H1 (cell line): Measurements from ENCODE around the gene VWA5B2. TPM values are rescaled to one million over a fixed set of nuclear protein-coding genes. Genes with fewer than 3 reads are reported as not detected.

Source experiments
- ASH2L ChIP-seq: fragments of 200-600, 300-600 bp; sonication (generic); IDR thresholded peaks from one replicate; pipeline ENCODE4 v1.7.1; 2017; ENCODE audit warnings: low read length
- ATF3 ChIP-seq: IDR thresholded peaks from 2 replicates; pipeline ENCODE4 v1.6.1; 2011; ENCODE audit warnings: low read depth, mild to moderate bottlenecking, low read length; ENCODE audit not compliant: insufficient read depth
- BACH1 ChIP-seq: IDR thresholded peaks from 2 replicates; pipeline ENCODE4 v1.6.1; 2012; ENCODE audit warnings: low read length, improper control_type of control experiment
- CBX5 ChIP-seq: fragments of 300-800, 300-1000 bp; sonication (generic); IDR thresholded peaks from 2 replicates; pipeline ENCODE4 v1.7.1; 2016; ENCODE audit warnings: antibody characterized with exemption, low read length, low read depth
- CTBP2 ChIP-seq: IDR thresholded peaks from 2 replicates; pipeline ENCODE4 v1.7.0; 2011; ENCODE audit warnings: borderline replicate concordance, mild to moderate bottlenecking, moderate library complexity, mixed read lengths, low read length; ENCODE audit not compliant: insufficient read depth, insufficient read length
- CTCF ChIP-seq, 3 experiments: IDR thresholded peaks; 1 replicate in 2 of 3; 2 replicates in 1 of 3; pipeline versions ENCODE4 v1.5.1 to v1.6.1; 2011; ENCODE audit warnings: low read length in 3 of 3, mild to moderate bottlenecking in 3 of 3, inconsistent platforms in 2 of 3, low read depth in 1 of 3, moderate library complexity in 1 of 3; ENCODE audit not compliant: insufficient read depth in 1 of 3; ENCODE audit errors: control extremely low read depth in 1 of 3
- EGR1 ChIP-seq: IDR thresholded peaks from 2 replicates; pipeline ENCODE4 v1.6.1; 2011; ENCODE audit warnings: low read depth, low read length, borderline replicate concordance
- GABPA ChIP-seq: IDR thresholded peaks from 2 replicates; pipeline ENCODE4 v1.6.1; 2011; ENCODE audit warnings: mild to moderate bottlenecking, low read length, moderate library complexity, borderline replicate concordance; ENCODE audit not compliant: insufficient read depth
- GTF2F1 ChIP-seq: IDR thresholded peaks from 2 replicates; pipeline ENCODE4 v1.6.1; 2012; ENCODE audit warnings: low read depth, low read length, improper control_type of control experiment, borderline replicate concordance
- HDAC6 ChIP-seq: IDR thresholded peaks from one replicate; pipeline ENCODE4 v1.7.1; 2012; ENCODE audit warnings: low read depth, mild to moderate bottlenecking, inconsistent platforms, low read length, moderate library complexity
- JUN ChIP-seq: IDR thresholded peaks from 2 replicates; pipeline ENCODE4 v1.6.1; 2011; ENCODE audit warnings: low read depth, mild to moderate bottlenecking, improper control_type of control experiment, low read length
- PHF8 ChIP-seq: fragments of 200-600 bp; sonication (generic); conservative IDR thresholded peaks from 2 replicates; pipeline ENCODE4 v1.7.1; 2012; ENCODE audit warnings: low read depth, mild to moderate bottlenecking, inconsistent platforms, low read length, moderate library complexity
- POLR2AphosphoS5 ChIP-seq: IDR thresholded peaks from 2 replicates; pipeline ENCODE4 v1.6.1; 2011; ENCODE audit warnings: low read depth, low read length
- SUZ12 ChIP-seq: fragments of 200-600 bp; sonication (generic); IDR thresholded peaks from 2 replicates; pipeline ENCODE4 v1.6.1; 2012; ENCODE audit warnings: mild to moderate bottlenecking, inconsistent platforms, low read length, moderate library complexity, mixed read lengths
- TAF1 ChIP-seq: IDR thresholded peaks from 2 replicates; pipeline ENCODE4 v1.6.1; 2011; ENCODE audit warnings: mild to moderate bottlenecking, low read depth, low read length
- ZNF274 ChIP-seq: IDR thresholded peaks from 2 replicates; pipeline ENCODE4 v1.7.0; 2012; ENCODE audit warnings: low read length, borderline replicate concordance; ENCODE audit errors: extremely low read depth
- polyA plus RNA-seq, 7 experiments: library from polyadenylated mRNA; depleted of rRNA in 3 of 7; stranded (reverse) in 5 of 7; unstranded in 2 of 7; fragments of >200 nt in 5 of 7; fragments of 200-250 nt in 2 of 7; gene quantifications; 1 replicate in 5 of 7; 2 replicates in 1 of 7; 4 replicates in 1 of 7; pipeline versions ENCODE4 v1.2.1 to v1.2.3, GENCODE V29; 2011 to 2013; ENCODE audit warnings: missing spikeins in 2 of 7, mixed read lengths in 2 of 7
- total RNA-seq: library from RNA; stranded (reverse); fragmentation: NEBNext Ultra II Directional; extraction: Animal tissue kit (Norgen Biotek cat#: 25700); gene quantifications from 2 replicates; pipeline ENCODE4 v1.2.1, GENCODE V29; 2021

Gene VWA5B2
- total and polyA plus RNA-seq, 2 of the 8 experiments (the other 6 are each of a cell fraction or from before 2014, with no cell fraction given), result 0.53 to 0.56 TPM

GRCh38 chr3:184229394-184230080, at the start of gene VWA5B2 (continued):
- TF ChIP-seq ATF3, result no peak
- TF ChIP-seq CTCF (IDR thresholded peaks at IDR 0.05; ENCODE audit: control extremely low read depth in 1 of 3, insufficient read depth in 1 of 3, low read depth in 1 of 3, low read length in 3 of 3), result peak in 2 of 3 experiments; percentile 14 to 15; a peak in 1 of 4 replicates
- TF ChIP-seq CBX5, result no peak
- no peak for TF ChIP-seq JUN
- TF ChIP-seq PHF8, result 0 out of 2 replicates have a peak, but pooled peaks have one; percentile 23
- TF ChIP-seq TAF1, result 0 out of 2 replicates have a peak, but pooled peaks have one; percentile 26
- TF ChIP-seq ZNF274, result no peak
- TF ChIP-seq ASH2L, result peak; percentile 23
- TF ChIP-seq BACH1, result no peak
- TF ChIP-seq POLR2AphosphoS5, result no peak
- peak; percentile 23; the same call in 1 of the 2 replicates for TF ChIP-seq SUZ12
- no peak for TF ChIP-seq CTBP2
- no peak for TF ChIP-seq HDAC6
- no peak for TF ChIP-seq GTF2F1
- TF ChIP-seq GABPA, result no peak; the same call in 1 of the 2 replicates
- peak; percentile 65; the same call in 1 of the 2 replicates for TF ChIP-seq EGR1
- TF ChIP-seq, all 59 proteins: peak for 7
